Thyroid gland (tissue), 4 donors: ENCODE data around the gene KCNMA1.

ENCODE experiments used
- CTCF ChIP-seq, 6 experiments: fragments of 200-600 bp in 3 of 6; fragments of 450-650 bp in 3 of 6; sonication (generic) in 3 of 6; IDR thresholded peaks; one replicate each; pipeline ENCODE4 v1.5.1; 2016 to 2019; ENCODE audit warnings: antibody characterized with exemption in 6 of 6, mild to moderate bottlenecking in 2 of 6, inconsistent platforms in 1 of 6, moderate library complexity in 1 of 6
- POLR2A ChIP-seq, 2 donors: fragments of 450-650 bp; IDR thresholded peaks; one replicate each; pipeline ENCODE4 v1.6.1; 2017; ENCODE audit warnings: antibody characterized with exemption in 2 of 2, mild to moderate bottlenecking in 2 of 2, moderate library complexity in 1 of 2

DNA sequence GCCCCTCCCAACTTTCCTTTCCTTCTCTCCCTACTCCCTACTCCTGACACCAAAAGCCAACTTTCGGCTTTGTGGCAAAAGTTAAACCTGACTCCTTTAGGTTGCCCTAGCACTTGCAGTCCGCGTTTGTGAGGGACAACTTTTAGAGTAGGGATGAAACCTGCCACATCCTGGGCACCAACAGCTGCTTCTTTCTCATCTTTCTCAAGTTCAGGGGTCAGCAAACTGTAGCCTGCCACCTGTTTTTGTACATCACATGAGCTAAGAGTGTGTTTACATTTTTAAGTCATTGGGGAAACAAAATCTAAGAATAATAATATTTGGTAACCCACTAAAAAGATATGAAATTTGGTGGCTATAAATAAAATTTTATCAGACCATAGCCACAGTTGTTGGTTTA lies 660.6 kb downstream of the KCNMA1 start:
- TF ChIP-seq CTCF (IDR thresholded peaks at IDR 0.05): no peak
- no peak for TF ChIP-seq POLR2A (IDR thresholded peaks at IDR 0.05)
